ENCODE data around the gene TMEM95. TPM values are rescaled to one million over a fixed set of nuclear protein-coding genes. Genes with fewer than 3 reads are reported as not detected.

Gene TMEM95
- total RNA-seq, 1 experiment from 2014 or later, result not detected

DNA sequence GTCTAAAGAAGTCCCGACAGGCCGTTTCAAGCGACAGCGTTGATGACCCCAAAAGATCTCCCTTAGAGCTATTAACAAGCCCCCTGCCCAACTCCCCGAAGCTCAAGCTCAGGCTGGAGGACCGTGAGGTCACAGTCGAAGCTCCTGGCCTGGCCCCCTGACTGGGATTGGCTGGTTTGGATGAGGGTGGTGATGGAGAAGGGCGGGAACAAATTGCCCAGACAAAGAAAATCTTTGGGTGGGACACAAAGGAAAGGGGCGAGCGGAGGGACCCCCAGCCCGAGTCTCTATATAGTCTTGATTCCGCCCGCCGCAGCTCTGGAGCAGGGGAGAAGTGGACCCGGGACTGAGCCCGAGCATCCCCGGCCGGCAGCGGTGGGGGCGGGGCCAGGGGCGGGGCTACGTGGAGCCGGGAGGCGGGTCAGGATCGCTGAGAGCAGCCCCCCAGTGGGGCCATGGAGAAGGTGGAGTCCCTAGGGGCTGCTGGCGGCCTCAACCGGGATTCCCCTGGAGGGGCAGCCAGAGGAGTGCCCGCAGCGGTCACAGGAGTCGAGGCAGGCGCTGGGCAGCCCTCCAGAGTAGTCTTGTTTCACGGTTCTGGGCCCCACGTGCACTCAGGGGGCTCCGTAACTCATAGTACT, 24.8 kb upstream of the TMEM95 start:
- TF ChIP-seq, protein P1, sequence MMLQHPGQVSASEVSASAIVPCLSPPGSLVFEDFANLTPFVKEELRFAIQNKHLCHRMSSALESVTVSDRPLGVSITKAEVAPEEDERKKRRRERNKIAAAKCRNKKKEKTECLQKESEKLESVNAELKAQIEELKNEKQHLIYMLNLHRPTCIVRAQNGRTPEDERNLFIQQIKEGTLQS (IDR thresholded peaks at IDR 0.05), result no peak
- TF ChIP-seq, protein P2, sequence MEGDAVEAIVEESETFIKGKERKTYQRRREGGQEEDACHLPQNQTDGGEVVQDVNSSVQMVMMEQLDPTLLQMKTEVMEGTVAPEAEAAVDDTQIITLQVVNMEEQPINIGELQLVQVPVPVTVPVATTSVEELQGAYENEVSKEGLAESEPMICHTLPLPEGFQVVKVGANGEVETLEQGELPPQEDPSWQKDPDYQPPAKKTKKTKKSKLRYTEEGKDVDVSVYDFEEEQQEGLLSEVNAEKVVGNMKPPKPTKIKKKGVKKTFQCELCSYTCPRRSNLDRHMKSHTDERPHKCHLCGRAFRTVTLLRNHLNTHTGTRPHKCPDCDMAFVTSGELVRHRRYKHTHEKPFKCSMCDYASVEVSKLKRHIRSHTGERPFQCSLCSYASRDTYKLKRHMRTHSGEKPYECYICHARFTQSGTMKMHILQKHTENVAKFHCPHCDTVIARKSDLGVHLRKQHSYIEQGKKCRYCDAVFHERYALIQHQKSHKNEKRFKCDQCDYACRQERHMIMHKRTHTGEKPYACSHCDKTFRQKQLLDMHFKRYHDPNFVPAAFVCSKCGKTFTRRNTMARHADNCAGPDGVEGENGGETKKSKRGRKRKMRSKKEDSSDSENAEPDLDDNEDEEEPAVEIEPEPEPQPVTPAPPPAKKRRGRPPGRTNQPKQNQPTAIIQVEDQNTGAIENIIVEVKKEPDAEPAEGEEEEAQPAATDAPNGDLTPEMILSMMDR (IDR thresholded peaks at IDR 0.05 in 2 of 3, conservative IDR thresholded peaks at IDR 0.05 in 1 of 3; ENCODE audit: borderline replicate concordance in 1 of 3, insufficient read depth in 1 of 3, low read depth in 2 of 3, low read length in 2 of 3), result no peak
- TF ChIP-seq POLR2A (IDR thresholded peaks at IDR 0.05; ENCODE audit: borderline replicate concordance, extremely low read depth, insufficient read depth, insufficient read length) (no peak), JUND (IDR thresholded peaks at IDR 0.05) (no peak), CEBPB (IDR thresholded peaks at IDR 0.05; ENCODE audit: low read depth) (no peak), EGR1 (IDR thresholded peaks at IDR 0.05; ENCODE audit: low read depth) (no peak), CBX3 (IDR thresholded peaks at IDR 0.05; ENCODE audit: low read depth) (no peak)
- intact Hi-C loops (cut with micrococcal nuclease), result no loop called here
- no peaks in the 10 kb centered on the region for H3K9me2 ChIP-seq (ENCODE audit: insufficient read depth)
- H3K9me3 ChIP-seq (ENCODE audit: control insufficient read depth in 1 of 2, insufficient read depth in 1 of 2, low read depth in 1 of 2, low read length in 2 of 2), result no peaks in the 10 kb centered on the region
- CTCF ChIA-PET, result interaction anchor here (0.7 to 2.2 kb wide), 12 partner anchors 9 to 284 kb away, joined by 3 to 12 read pairs (median 6); partner anchors contain the start of genes ACADVL, DLG4, GPS2 and SENP3
- H3K4me2 ChIP-seq (ENCODE audit: low read length), result peak overlapping the region; percentile 77
- RAD21 ChIA-PET (ENCODE audit: low non-redundant PET in 1 of 2, low total read pairs in 2 of 2, uncharacterized antibody in 2 of 2, unreplicated experiment in 2 of 2), result interaction anchor here in 1 of 2 experiments (0.8 kb wide), 2 partner anchors 14 to 74 kb away, joined by 3 to 5 read pairs; partner anchors contain the start of gene TMEM256
- H3K27me3 ChIP-seq (ENCODE audit: insufficient read depth, low read length), result no peaks in the 10 kb centered on the region
- H3K9ac ChIP-seq (ENCODE audit: low read length), result peak overlapping the region; percentile 93
- H3K36me3 ChIP-seq (ENCODE audit: control insufficient read depth in 1 of 2, insufficient read depth in 2 of 2, low read length in 2 of 2), result peaks cover 0 to 6% of the 10 kb centered on the region in 2 experiments; a peak in 2 of 4 replicates
- BruUV-seq (replicated peaks), result TSS peak; percentile 69
- H3K4me1 ChIP-seq (ENCODE audit: control insufficient read depth in 1 of 2, insufficient read depth in 2 of 2, low read length in 2 of 2), result peaks cover 3 to 29% of the 10 kb centered on the region in 2 experiments; a peak in 3 of 4 replicates
- POLR2A ChIA-PET, result interaction anchor here (0.8 to 2.0 kb wide), 13 partner anchors 15 to 843 kb away, joined by 3 to 11 read pairs (median 5); partner anchors contain the start of genes ACADVL, DLG4, GABARAP and MPDU1
- peaks cover 20% of the 10 kb centered on the region; the same call in 1 of the 2 replicates for H3K79me2 ChIP-seq (ENCODE audit: insufficient read depth, low read length)
- ATAC-seq, result peak; percentile 80
- H3K4me3 ChIP-seq (replicated peaks in 1 of 2; ENCODE audit: low read depth in 1 of 2, low read length in 2 of 2), result peak overlapping the region; percentile 98 to 99
- H3K27ac ChIP-seq (ENCODE audit: low read depth, low read length), result peak overlapping the region; percentile 81
- peak; percentile 64 for DNase-seq (ENCODE audit: low read depth, low spot score)
- H4K20me1 ChIP-seq (ENCODE audit: insufficient read depth), result no peaks in the 10 kb centered on the region
- H2AFZ ChIP-seq (ENCODE audit: low read depth, low read length, poor library complexity, severe bottlenecking), result no peak overlapping the region
